ENCODE measurements around the gene ENDOV.
"Not testable (repeated sequence)": the region's sequence is repeated elsewhere in the genome, so short reads cannot be mapped to it uniquely, and the experiment has no call there.

ENDOV gene

DNA sequence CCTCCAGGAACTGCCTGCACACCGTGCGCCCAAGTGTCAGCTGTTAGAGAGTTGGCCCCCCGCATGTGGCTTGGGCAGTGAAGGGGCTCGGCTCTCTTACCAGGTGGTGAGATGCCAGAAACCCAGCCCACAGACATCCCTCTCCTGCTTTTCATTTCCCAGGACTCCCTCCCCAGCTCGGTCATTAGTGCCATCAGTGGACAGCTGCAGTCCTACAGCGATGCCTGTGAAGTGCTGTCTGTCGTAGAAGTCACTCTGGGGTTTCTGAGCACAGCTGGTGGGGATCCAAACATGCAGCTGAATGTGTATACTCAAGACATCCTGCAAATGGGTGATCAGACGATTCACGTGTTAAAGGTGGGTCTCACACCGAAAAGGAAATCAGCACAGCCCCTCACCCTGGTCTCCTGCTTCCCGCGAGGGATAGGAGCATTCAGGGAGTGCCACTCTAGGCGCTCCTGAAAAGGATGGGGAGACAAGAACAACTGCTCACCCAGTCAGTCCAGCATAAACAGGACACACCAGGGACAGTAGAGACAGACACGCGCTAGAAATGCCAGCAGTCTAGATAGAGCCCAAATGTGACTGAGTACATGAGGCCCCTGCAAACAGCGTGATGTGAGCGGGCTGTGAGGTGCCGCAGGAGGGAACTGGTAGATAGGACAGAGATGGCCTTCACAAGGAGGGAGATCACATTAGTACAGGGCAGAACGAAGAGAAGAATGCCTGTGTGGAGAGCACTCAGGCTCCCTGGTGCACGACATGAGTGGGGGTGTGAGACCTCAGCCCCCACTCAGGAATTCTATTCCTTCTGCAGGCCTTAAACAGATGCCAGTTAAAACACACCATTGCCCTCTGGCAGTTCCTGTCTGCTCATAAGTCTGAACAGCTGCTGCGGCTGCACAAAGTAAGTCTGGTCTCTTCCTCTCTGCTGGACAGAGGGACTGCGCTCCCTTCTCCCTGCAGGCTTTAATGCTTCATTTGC, 25.7 kb upstream of the ENDOV start:
- DNase-seq = no peak

DNA sequence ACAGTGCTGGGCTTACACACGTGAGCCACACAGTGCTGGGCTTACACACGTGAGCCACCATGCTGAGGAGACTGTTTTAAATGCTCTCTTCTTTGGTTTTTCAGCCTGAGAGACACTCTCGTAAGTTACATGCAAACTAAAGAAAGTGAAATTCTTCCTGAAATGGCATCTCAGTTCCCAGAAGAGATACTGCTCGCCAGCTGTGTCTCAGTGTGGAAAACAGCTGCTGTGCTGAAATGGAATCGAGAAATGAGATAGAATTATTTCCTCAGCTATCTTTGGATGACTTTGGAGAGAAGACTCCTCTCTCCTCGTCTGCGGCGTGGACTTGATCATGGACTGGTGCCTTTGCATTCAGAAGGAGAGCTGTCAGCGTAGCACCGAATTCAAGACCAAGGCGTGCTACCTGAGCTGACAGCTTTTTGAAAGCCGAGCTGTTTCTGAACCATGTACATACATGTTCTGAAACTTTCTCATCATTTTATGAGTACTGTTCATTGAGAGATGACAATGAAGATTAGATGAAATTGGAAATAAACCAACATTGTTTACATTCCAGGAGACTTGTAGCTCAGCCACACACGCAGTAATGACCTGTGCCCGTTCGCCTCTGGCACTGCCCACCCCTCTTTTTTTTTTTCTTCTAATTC, 21.6 kb upstream of the ENDOV start:
- DNase-seq = no peak

DNA sequence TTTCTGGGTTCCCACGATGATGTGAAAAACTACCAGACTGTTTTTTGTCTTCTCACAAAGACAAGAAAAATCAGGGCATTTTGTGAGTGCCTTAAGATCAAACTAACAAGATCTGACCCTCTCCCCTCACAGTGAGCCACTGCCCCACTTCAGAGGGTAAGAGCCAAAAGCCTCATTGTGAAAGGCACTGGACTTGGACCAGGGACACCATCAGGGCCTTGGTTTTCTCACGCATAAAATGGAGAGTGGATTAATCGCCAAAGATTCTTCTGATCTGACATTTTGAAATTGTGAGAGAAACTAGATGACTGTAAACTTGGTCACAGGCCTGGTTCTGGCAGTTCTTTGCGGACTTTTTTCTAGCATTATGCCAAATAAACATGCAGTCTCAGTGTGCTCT, 21.0 kb upstream of the ENDOV start:
- no peak for DNase-seq

DNA sequence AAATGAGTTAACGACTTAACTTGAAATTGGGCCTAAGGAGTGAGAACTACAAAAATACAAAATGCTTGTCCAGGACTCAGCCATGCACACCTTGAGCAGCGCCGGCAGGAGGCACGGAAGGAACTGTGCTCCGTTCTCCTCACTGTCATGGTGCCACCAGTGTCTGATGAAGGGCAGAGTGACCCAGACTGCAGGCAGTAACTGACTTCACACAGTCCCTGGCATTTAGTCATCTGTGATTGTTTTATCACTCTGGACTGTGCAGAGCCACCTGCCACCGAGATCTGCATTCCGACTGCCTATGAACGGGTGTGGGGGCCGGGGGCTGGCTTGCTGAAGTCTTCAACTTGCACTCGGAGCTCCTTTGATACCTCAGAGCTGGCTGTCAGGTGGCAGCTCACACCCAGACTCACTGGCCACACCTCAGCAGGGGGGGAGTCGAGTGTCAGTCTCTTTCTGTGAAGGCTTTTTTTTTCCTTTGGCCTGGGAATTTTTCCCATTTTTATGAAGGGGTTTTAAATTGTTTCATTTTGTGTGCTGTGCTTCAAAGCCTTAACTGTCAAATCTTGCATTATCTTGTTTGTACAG, 20.2 kb upstream of the ENDOV start:
- no peak for DNase-seq

DNA sequence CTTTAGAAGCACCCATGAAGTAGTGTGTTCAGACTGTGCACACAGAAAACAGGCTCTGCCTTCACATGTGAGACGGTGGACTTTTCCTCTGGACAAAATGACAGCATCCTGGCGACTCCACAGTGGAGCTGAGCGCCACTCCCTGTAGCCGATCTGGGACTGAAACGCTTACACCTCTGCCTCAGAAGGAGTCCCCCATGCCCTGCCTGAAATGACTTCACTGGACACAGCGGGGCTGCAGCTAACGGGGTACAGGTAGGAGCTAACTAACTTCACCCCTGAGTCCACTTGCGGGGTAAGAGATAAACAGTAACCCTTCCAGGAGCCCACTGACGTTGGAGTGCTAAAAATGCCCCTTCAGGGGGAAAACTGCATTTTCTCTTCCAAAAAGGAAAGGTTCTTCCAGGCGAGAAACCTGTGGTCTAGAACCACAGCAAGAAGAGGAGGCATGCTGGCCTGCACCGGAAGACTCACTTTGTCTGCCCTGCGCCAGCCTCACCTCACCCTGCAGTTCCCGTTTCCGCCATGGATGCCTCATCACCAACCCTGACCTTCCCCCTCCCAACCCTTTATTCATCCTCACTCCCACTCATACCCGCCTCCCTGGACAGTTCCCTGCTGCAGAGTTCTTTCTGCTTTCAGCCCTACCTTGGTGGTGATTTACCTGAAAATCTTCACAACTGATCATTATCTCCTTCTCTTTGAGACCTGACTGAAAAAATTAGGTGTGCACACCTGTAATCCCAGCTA, 19.4 kb upstream of the ENDOV start:
- no peak for DNase-seq

DNA sequence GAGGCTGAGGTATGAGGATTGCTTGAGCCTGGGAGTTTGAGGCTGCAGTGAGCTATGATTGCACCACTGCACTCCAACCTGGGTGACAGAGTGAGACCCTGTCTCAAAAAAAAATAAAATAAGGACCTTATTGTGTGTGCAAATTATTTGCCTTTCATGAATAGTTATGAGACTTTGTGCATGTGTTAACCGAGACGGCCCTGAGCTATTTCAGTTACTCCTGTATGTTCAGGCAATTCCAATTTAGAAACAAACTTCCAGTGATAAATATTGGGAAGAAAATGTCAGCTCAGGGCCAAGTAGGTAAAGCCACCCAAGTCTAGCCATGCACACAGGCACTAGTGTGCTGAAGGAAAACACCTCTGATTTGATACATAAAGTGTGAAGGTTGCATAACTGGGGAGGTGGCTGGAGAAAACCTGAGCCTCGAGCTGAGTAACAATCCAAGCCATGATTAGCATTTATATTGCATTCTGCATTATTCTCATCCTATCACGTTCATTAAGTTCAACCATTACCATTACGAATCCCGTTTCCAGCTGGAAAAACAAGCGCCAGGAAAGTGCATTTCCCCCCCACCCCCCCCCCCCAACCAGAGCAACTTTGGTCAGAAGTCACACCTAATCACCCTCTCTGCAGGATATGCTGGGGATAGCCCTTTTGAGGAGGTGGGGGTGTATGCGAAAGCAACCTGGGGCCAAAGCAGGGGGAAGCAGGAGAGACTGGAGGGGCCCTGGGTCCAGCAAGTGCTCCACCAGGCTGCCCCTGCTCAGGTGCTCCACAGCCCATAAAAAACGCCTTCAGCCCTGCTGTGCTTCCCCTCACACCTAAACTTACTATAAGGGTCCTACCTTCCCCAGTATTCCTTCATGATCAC, 18.6 kb upstream of the ENDOV start:
- no peak for DNase-seq

DNA sequence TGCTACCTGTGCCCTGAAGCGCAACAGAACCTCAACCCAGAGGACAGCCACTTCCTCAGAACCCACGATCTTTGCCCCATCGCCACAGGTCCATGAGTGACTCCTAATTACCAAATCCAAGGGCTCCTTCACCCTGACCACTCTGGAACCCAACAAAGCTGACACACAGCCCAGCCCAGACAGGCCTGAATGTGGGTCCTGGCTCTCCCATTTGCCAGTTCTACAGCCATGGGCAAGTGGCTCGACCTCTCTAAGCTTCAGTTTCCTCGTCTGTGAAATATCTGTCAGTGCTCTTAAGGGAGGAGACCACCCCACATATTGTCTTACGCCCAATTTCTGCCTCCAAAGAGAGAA, 18.0 kb upstream of the ENDOV start:
- no peak for DNase-seq

DNA sequence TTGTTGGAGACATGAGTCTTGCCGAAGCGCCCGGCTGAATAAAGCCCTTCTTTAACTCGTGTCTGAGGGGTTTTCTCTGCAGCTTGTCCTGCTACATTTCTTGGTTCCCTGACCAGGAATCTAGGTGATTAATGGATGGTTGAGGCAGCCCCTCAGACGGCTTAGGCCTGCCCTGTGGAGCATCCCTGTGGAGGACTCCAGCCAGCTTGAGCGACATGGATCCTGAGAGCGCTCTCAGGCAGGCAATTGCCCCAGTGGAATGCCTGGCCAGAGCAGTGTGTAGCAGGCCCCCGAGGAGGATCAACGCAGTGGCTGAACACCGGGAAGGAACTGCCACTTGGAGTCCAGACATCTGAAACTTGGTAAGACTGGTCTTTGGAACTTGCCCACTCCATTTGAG, 17.3 kb upstream of the ENDOV start:
- DNase-seq = no peak

DNA sequence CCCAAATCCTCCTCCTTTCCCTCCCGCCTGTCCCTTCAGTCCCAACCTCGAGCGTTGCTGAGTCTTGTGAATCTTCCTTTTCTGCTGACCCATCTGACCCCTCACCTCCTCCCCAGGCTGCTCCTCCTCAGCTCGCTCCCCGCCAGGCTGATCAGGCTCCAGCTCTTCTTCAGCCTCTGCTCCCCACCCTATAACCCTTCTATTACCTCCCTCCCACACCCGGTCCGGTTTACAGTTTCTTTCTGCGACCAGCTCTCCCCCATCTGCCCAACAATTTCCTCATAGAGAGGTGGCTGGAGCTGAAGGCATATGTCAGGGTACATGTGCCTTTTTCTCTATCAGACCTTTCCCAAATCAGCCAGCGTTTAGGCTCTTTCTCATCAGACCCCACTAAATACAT, 13.9 kb upstream of the ENDOV start:
- DNase-seq = not testable (repeated sequence)

DNA sequence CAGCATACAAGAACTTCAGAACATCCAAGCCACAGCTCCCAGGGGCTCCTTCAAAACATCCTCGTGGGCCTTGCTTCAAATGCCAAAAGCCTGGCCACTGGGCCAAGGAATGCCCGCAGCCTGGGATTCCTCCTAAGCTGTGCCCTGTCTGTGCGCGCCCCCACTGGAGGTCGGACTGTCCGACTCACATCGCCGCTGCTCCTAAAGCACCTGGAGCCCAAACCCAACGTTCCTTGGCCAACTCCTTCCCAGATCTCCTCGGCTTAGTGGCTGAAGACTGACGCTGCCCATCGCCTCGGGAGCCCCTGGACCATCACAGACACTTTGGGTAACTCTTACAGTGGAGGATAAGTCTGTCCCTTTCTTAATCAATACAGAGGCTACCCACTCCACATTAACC, 12.9 kb upstream of the ENDOV start:
- DNase-seq = not testable (repeated sequence)

DNA sequence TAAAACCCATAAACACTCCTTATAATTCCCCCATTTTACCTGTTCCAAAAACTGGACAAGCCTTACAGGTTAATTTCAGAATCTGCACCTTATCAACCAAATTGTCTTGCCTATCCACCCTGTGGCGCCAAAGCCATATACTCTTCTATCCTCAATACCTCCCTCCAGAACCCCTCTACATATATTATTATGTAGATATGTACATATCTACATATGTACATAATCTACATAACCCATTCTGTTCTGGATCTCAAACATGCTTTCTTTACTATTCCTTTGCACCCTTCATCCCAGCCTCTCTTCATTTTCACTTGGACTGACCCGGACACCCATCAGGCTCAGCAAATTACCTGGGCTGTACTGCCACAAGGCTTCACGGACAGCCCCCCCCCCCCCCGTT, 12.0 kb upstream of the ENDOV start:
- DNase-seq = no peak

DNA sequence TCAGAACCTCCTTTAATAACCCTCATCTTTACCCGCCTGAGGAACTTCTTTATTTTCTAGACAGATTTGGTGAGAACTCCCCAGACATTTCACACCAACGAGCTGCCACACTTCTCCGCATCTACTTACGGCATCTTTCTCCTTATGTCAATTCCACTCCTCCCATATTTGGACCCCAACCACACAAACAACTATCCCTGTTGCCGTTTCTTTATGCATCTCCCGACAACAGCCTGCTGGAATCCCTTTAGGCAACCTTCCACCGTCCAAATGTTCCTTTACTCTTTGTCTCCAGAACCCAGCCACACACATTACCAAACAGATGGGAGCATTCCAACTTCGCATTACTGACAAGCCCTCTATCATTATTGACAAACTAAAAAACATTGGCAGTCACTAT, 8.8 kb upstream of the ENDOV start:
- no peak for DNase-seq

DNA sequence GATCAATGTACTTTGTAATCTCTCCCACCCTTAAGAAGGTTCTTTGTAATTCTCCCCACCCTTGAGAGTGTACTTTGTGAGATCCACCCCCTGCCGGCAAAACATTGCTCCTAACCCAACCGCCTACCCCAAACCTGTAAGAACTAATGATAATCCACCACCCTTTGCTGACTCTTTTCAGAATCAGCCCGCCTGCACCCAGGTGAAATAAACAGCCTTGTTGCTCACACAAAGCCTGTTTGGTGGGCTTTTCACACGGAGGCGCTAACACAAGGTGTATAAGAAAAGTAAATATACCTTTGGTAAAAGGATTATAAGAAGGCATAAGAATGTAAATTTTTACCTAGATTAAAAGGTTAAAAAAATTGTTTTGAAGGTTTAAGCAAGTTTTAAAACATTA, 7.0 kb upstream of the ENDOV start:
- not testable (repeated sequence) for DNase-seq

DNA sequence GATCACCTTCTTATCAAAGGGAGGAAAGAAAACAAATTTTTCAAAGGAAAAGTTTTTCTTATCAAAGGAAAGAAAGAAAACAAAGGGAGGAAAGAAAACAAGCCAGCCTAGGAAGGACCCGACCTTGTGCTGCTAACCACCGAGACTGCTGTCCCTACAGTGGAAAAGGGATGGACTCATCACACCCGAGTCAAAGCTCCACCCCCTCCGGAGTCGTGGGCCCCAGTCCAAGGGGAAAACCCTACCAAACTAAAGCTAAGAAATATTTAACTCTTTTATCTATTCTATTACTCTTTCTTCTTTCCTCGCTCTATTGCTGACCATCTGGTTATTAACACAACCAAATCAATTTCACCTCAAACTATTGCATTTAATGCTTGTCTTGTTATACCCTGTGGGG, 6.1 kb upstream of the ENDOV start:
- no peak for DNase-seq

DNA sequence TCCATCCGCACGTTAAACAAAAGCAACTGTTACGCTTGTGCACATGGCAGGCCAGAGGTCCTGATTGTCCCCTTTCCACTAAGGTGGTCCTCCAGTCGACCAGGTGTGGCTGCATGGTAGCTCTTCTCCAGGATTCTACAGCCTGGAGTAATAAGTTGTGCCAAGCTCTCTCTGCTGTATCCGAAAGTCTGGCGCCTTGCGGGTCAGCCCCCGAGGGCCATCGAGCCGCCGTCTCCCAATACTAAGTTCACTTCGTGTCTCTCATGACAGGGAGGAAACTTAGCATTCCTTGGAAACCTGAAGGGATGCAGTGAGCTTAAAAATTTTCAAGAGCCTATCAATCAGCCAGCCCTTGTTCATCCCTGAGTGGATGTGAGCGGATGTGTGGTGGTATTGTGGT, 5.3 kb upstream of the ENDOV start:
- DNase-seq = no peak

DNA sequence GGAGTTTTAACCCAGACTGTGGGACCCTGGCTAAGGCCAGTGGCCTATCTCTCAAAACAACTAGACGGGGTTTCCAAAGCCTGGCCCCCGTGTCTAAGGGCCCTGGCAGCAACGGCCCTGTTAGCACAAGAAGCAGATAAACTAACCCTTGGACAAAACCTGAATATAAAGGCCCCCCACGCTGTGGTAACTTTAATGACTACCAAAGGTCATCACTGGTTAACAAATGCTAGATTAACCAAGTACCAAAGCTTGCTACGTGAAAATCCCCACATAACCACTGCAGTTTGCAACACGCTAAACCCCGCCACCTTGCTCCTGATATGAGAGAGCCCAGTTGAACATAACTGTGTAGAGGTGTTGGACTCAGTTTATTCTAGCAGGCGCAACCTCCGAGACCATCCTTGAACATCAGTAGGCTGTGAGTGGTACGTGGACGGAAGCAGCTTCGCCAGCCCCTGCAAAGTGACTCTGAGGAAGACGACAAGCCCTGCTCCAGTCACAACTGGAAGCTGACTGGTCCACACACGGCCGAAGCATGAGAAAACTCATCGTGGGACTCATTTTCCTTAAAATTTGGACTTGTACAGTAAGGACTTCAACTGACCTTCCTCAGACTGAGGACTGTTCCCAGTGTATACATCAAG, 4.4 kb upstream of the ENDOV start:
- not testable (repeated sequence) for DNase-seq

DNA sequence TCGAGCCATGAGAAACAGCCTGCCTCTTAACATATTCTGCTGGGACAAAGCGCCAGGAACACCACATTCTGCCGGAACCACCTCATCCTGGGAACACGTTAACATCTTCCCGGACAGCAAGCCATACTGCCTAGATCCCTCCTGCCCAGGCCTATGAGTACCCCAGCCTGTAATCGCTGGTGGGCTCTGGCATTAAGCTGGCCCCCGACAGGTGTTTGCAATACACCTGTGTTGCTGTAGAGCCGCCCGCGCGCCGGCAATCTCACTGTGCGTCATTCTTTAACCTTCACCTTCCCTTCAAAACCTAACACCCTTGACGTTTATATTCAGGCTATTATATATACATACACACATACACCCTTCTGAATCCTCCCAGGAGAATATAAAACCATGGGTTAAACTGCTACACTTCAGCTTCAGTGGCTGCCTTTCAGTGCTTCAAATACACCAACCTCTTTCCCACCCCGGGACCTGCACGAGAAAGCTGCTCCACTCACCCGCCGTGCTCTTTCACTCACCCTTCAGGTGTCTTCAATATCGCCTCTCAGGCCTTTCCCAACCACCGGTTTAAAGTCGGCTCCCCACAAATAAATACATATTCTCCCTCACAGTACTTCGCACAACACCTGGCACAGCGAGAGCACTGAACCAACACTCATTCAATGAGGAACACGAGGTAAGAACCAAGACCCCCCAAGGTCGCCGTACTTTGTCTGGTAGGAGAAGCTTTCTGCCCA, 1.0 kb upstream of the ENDOV start:
- no peak for DNase-seq

DNA sequence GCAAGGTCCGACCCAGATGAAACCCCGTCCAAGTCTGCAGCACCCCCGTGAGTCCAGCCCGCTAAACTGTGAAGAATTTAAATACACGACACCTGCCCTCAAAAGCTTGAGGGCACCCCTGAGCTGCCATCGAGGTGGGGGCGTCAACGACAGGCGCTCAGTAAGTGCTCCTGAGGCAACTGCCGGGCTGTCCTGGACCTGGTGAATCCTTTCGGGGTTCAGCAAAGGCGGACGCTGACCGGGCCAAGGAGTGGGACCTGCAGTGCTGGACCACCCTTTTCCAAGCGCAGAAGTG, 512 bp upstream of the ENDOV start:
- no peak for DNase-seq

DNA sequence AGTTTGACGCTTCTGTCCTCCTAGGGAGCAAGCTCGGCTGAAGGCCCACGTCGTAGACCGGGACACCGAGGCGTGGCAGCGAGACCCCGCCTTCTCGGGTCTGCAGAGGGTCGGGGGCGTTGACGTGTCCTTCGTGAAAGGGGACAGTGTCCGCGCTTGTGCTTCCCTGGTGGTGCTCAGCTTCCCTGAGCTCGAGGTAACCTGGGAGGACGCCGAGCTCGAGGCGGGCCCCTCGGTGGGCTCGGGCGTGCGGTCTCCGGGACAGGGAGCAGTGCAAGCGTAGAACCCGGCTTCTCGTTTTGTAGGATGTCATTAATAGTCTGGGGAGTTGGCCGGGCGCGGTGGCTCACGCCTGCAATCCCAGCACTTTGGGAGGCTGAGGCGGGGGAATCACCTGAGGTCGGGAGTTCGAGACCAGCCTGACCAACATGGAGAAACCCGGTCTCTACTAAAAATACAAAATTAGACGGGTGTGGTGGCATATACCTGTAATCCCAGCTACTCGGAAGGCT, 715 bp downstream of the ENDOV start:
- no peak for DNase-seq

DNA sequence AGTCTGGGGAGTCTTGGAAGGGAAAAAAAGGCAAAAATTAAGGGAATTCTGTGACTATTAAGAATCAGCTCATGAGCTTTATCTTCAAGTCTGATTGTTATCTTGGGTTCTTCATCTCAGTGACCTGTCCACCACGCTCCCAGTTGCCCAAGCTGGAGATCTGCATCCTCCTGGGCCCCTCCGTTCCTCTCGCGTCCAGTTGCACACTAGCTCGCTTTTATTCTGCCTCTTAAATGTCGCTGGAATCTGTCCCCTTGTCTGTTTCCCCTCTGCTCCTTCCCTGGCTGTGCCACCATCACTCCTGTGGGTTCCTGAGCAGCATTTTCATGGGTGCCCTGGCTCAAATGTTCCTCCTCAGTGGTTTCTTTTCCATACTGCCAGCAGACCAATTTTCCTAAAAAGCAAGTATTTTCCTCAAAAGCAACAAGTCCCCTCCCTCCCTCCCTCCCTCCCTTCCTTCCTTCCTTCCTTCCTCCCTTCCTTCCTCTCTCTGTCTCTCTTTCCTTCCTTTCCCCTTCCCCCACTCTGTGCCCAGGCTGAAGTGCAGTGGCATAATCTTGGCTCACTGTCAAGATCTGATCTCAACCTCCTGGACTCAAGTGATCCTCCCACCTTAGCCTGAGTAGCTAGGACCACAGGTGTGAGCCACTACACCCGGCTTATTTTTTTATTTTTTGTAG, 1.4 kb downstream of the ENDOV start:
- no peak for DNase-seq

DNA sequence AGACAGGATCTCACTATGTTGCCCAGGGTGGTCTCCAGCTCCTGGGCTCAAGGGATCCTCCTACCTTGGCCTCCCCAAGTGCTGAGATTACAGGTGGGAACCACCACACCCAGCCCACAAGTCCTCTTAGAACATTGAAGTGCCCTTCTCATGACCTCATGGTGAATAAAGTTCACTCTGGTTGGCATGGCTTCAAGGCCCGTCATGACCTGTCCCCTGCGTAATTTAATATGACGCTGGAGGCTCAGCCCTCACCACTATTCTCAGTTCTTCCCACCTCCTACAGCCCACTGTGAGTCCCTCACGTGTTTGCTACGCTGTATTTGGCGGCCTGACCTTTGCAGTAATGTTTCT, 1.9 kb downstream of the ENDOV start:
- no peak for DNase-seq
